Breast epithelium (tissue), 4 donors: ENCODE results near the gene BICD2. TPM values are rescaled to one million over a fixed set of nuclear protein-coding genes. Genes with fewer than 3 reads are reported as not detected.
"Not testable (repeated sequence)": the region's sequence is repeated elsewhere in the genome, so short reads cannot be mapped to it uniquely, and the experiment has no call there.

Experiments used
- DNase-seq, 2 donors: peaks; one replicate each; pipeline ENCODE4 v3.0.0-alpha.2; 2019; ENCODE audit warnings: low spot score in 2 of 2
- H3K27ac ChIP-seq, 2 donors: fragments of 200-600 bp; sonication (generic) in 1 of 2; one replicate each; pipeline ENCODE4 v1.5.1; 2016 to 2019; ENCODE audit warnings: mild to moderate bottlenecking in 1 of 2
- H3K27me3 ChIP-seq, 2 donors: fragments of 200-600 bp; sonication (generic) in 1 of 2; one replicate each; pipeline versions ENCODE4 v1.5.1 to v1.6.0; 2017 to 2019; ENCODE audit warnings: control low read depth in 1 of 2, mild to moderate bottlenecking in 1 of 2
- H3K36me3 ChIP-seq: fragments of 200-600 bp; one replicate; pipeline ENCODE4 v1.5.1; 2019
- H3K4me1 ChIP-seq, 2 donors: fragments of 200-600 bp; sonication (generic); one replicate each; pipeline ENCODE4 v1.5.1; 2016 to 2019; ENCODE audit warnings: control low read depth in 1 of 2
- H3K4me3 ChIP-seq, 3 donors: fragments of 200-600 bp; sonication (generic); 1 replicate in 2 of 3; 2 replicates in 1 of 3; pipeline ENCODE4 v1.5.1; 2016 to 2019; ENCODE audit warnings: mild to moderate bottlenecking in 3 of 3, moderate library complexity in 2 of 3
- H3K9me3 ChIP-seq, 2 donors: fragments of 200-600 bp; sonication (generic) in 1 of 2; one replicate each; pipeline ENCODE4 v1.5.1; 2016 to 2019; ENCODE audit warnings: control low read depth in 1 of 2
- CTCF ChIP-seq, 3 donors: fragments of 450-650 bp; IDR thresholded peaks; one replicate each; pipeline ENCODE4 v1.5.1; 2016 to 2017; ENCODE audit warnings: antibody characterized with exemption in 3 of 3, mild to moderate bottlenecking in 3 of 3, moderate library complexity in 3 of 3
- POLR2A ChIP-seq: fragments of 450-650 bp; IDR thresholded peaks from one replicate; pipeline ENCODE4 v1.6.1; 2016; ENCODE audit warnings: antibody characterized with exemption, mild to moderate bottlenecking, moderate library complexity
- POLR2AphosphoS5 ChIP-seq, 3 donors: sonication (generic); formaldehyde crosslinking; IDR thresholded peaks; one replicate each; pipeline ENCODE4 v1.6.1; 2017; ENCODE audit warnings: antibody characterized with exemption in 3 of 3
- intact Hi-C: fragments of 100-400 bp; cut with DNase I; formaldehyde crosslinking; loops from one replicate; pipeline ENCODE4 v1.15.1; 2023; ENCODE audit warnings: low total_unique reads
- total RNA-seq, 3 donors: library from RNA; depleted of rRNA; stranded (reverse); fragments of >200 nt; gene quantifications; one replicate each; pipeline ENCODE4 v1.1.0, GENCODE V29; 2016

BICD2 gene
- total RNA-seq, 3 donors from 2014 or later: 22.8 to 56.0 (median 26.5) TPM

- intact Hi-C loops: no loop called here
- Histone ChIP-seq H3K9me3 (no peaks in the 10 kb centered on the region), H3K4me3 (peak overlapping the region in 1 of 3 donors; percentile 61), H3K27ac (no peak overlapping the region), H3K36me3 (no peaks in the 10 kb centered on the region), H3K4me1 (peaks cover 4 to 11% of the 10 kb centered on the region in 2 donors), H3K27me3 (peaks cover 21 to 69% of the 10 kb centered on the region in 2 donors)
- DNase-seq: no peak
- no peak for TF ChIP-seq CTCF (IDR thresholded peaks at IDR 0.05)
- no peak for TF ChIP-seq POLR2A
- TF ChIP-seq POLR2AphosphoS5 (IDR thresholded peaks at IDR 0.05): no peak
Observed at GRCh38 chr9:92807031-92807756, 42.6 kb upstream of the BICD2 start.

GRCh38 chr9:92804727-92805126 is 40.1 kb upstream of the BICD2 start:
- intact Hi-C loops: no loop called here
- H3K4me3 ChIP-seq: no peak overlapping the region
- DNase-seq: no peak
- TF ChIP-seq CTCF (IDR thresholded peaks at IDR 0.05) (no peak), POLR2AphosphoS5 (IDR thresholded peaks at IDR 0.05) (no peak), POLR2A (no peak)
- no peaks in the 10 kb centered on the region for H3K9me3 ChIP-seq
- peaks cover 20 to 47% of the 10 kb centered on the region in 2 donors for H3K27me3 ChIP-seq
- peaks cover 4 to 11% of the 10 kb centered on the region in 2 donors for H3K4me1 ChIP-seq
- H3K27ac ChIP-seq: no peak overlapping the region
- H3K36me3 ChIP-seq: no peaks in the 10 kb centered on the region

- Histone ChIP-seq H3K27ac (no peak overlapping the region), H3K4me1 (no peaks in the 10 kb centered on the region), H3K4me3 (no peak overlapping the region), H3K36me3 (no peaks in the 10 kb centered on the region), H3K9me3 (no peaks in the 10 kb centered on the region), H3K27me3 (peaks cover 0 to 2% of the 10 kb centered on the region in 2 donors)
- TF ChIP-seq CTCF (IDR thresholded peaks at IDR 0.05): no peak
- no peak for TF ChIP-seq POLR2A
- no peak for TF ChIP-seq POLR2AphosphoS5 (IDR thresholded peaks at IDR 0.05)
- no peak for DNase-seq
- intact Hi-C loops: no loop called here
Observed at GRCh38 chr9:92798358-92798757, 33.7 kb upstream of the BICD2 start.

GRCh38 chr9:92796337-92796804 is 31.7 kb upstream of the BICD2 start:
- H3K9me3 ChIP-seq, H3K27me3 ChIP-seq, H3K4me3 ChIP-seq, intact Hi-C loops, H3K4me1 ChIP-seq, H3K36me3 ChIP-seq, DNase-seq, H3K27ac ChIP-seq: not testable (repeated sequence)

GRCh38 chr9:92795598-92796336 is 31.1 kb upstream of the BICD2 start:
- intact Hi-C loops: no loop called here
- H3K4me1 ChIP-seq: no peaks in the 10 kb centered on the region
- H3K9me3 ChIP-seq: no peaks in the 10 kb centered on the region
- no peak for TF ChIP-seq CTCF (IDR thresholded peaks at IDR 0.05)
- TF ChIP-seq POLR2AphosphoS5 (IDR thresholded peaks at IDR 0.05): no peak
- no peak for TF ChIP-seq POLR2A
- H3K27me3 ChIP-seq: peaks cover 0 to 2% of the 10 kb centered on the region in 2 donors
- H3K36me3 ChIP-seq: no peaks in the 10 kb centered on the region
- DNase-seq: no peak
- H3K4me3 ChIP-seq: no peak overlapping the region
- no peak overlapping the region for H3K27ac ChIP-seq
